HepG2 (cell line): ENCODE data around the gene NOTO. TPM values are rescaled to one million over a fixed set of nuclear protein-coding genes. Genes with fewer than 3 reads are reported as not detected.

Source experiments
- FUBP1 ChIP-seq: sonication (generic); formaldehyde crosslinking; IDR thresholded peaks from 2 replicates; pipeline ENCODE4 v1.5.1; 2020; ENCODE audit warnings: missing genetic modification reagents, mild to moderate bottlenecking, borderline replicate concordance
- GRHL1 ChIP-seq: sonication (generic); formaldehyde crosslinking; conservative IDR thresholded peaks from 2 replicates; pipeline ENCODE4 v1.8.0; 2022; ENCODE audit warnings: missing genetic modification reagents
- PCBP1 ChIP-seq: fragments of 200-400 bp; formaldehyde crosslinking; IDR thresholded peaks from 2 replicates; pipeline ENCODE4 v1.6.1; 2017; ENCODE audit warnings: mild to moderate bottlenecking, low read depth, low read length, borderline replicate concordance
- TARDBP ChIP-seq: sonication (generic); formaldehyde crosslinking; IDR thresholded peaks from 2 replicates; pipeline ENCODE4 v1.8.0; 2022; ENCODE audit warnings: mild to moderate bottlenecking, missing genetic modification reagents
- TBX3 ChIP-seq: fragments of 450-650 bp; IDR thresholded peaks from 2 replicates; pipeline ENCODE4 v1.6.1; 2017; ENCODE audit warnings: antibody characterized with exemption, mild to moderate bottlenecking, inconsistent platforms, borderline replicate concordance
- THRA ChIP-seq: sonication (generic); formaldehyde crosslinking; IDR thresholded peaks from 2 replicates; pipeline ENCODE4 v1.4.0; 2020; ENCODE audit warnings: missing genetic modification reagents, borderline replicate concordance
- ZBTB4 ChIP-seq: sonication (generic); formaldehyde crosslinking; IDR thresholded peaks from 2 replicates; pipeline ENCODE4 v1.4.0; 2020; ENCODE audit warnings: missing genetic modification reagents, mild to moderate bottlenecking, borderline replicate concordance
- ZFYVE20 ChIP-seq: sonication (generic); formaldehyde crosslinking; IDR thresholded peaks from 2 replicates; pipeline ENCODE4 v1.8.0; 2023; ENCODE audit warnings: low read depth, mild to moderate bottlenecking, moderate library complexity, missing genetic modification reagents, borderline replicate concordance
- ZHX1 ChIP-seq: sonication (generic); formaldehyde crosslinking; IDR thresholded peaks from 2 replicates; pipeline ENCODE4 v1.8.1; 2022; ENCODE audit warnings: low read depth, mild to moderate bottlenecking, missing genetic modification reagents
- ZNF207 ChIP-seq: fragments of 450-650 bp; IDR thresholded peaks from 2 replicates; pipeline ENCODE4 v1.6.1; 2016; ENCODE audit warnings: antibody characterized with exemption, borderline replicate concordance
- ZNF501 ChIP-seq: sonication (generic); formaldehyde crosslinking; IDR thresholded peaks from 2 replicates; pipeline ENCODE4 v1.5.1; 2020; ENCODE audit warnings: mild to moderate bottlenecking, moderate library complexity, missing genetic modification reagents
- ZNF563 ChIP-seq: sonication (generic); formaldehyde crosslinking; IDR thresholded peaks from 2 replicates; pipeline ENCODE4 v1.8.0; 2022; ENCODE audit warnings: mild to moderate bottlenecking, moderate library complexity, missing genetic modification reagents
- ZNF580 ChIP-seq: IDR thresholded peaks from 2 replicates; pipeline ENCODE4 v1.6.1; 2016; ENCODE audit warnings: low read depth, borderline replicate concordance
- ZSCAN25 ChIP-seq: sonication (generic); formaldehyde crosslinking; IDR thresholded peaks from 2 replicates; pipeline ENCODE4 v1.8.0; 2022; ENCODE audit warnings: mild to moderate bottlenecking, missing genetic modification reagents
- polyA plus RNA-seq, 8 experiments: library from polyadenylated mRNA; depleted of rRNA in 3 of 8; stranded (reverse) in 7 of 8; unstranded in 1 of 8; fragments of >200 nt; fragmentation: Illumina TruSeq in 4 of 8; extraction: Trizol in 4 of 8; gene quantifications; 2 replicates each; pipeline versions ENCODE4 v1.2.1 to v1.2.3, GENCODE V29; 2011 to 2016; ENCODE audit warnings: low read depth in 4 of 8, missing spikeins in 1 of 8, mixed read lengths in 1 of 8; ENCODE audit not compliant: insufficient read depth in 1 of 8
- total RNA-seq, 5 experiments: library from RNA; depleted of rRNA; stranded (reverse); fragments of >200 nt; fragmentation: Illumina TruSeq; extraction: Trizol; gene quantifications; 2 replicates each; pipeline ENCODE4 v1.2.3, GENCODE V29; 2016; ENCODE audit warnings: low read depth in 1 of 5

The NOTO gene
- total and polyA plus RNA-seq, 2 of the 13 experiments (the other 11 are each of a cell fraction or from before 2014, with no cell fraction given), result not detected

- peak; percentile 62; the same call in 1 of the 2 replicates for TF ChIP-seq ZBTB4 (CRISPR knock-in tag)
- TF ChIP-seq ZNF563 (CRISPR knock-in tag), result no peak
- no peak for TF ChIP-seq ZNF501 (CRISPR knock-in tag)
- no peak for TF ChIP-seq ZNF207
- TF ChIP-seq PCBP1, result 0 out of 2 replicates have a peak, but pooled peaks have one; percentile 12
- TF ChIP-seq TBX3, result no peak
- no peak for TF ChIP-seq FUBP1
- 0 out of 2 replicates have a peak, but pooled peaks have one; percentile 60 for TF ChIP-seq ZSCAN25 (CRISPR knock-in tag)
- no peak for TF ChIP-seq ZNF580 (CRISPR knock-in tag)
- TF ChIP-seq ZFYVE20 (CRISPR knock-in tag), result no peak
- TF ChIP-seq THRA (CRISPR knock-in tag), result 0 out of 2 replicates have a peak, but pooled peaks have one; percentile 42
- TF ChIP-seq TARDBP (CRISPR knock-in tag), result no peak
- no peak for TF ChIP-seq GRHL1 (CRISPR knock-in tag)
- TF ChIP-seq ZHX1 (CRISPR knock-in tag), result no peak
Observed at GRCh38 chr2:73260338-73260984, 58.1 kb downstream of the NOTO start (continued).
